Mucosa of descending colon (tissue), 3 donors: ENCODE measurements around the gene HCAR1. TPM values are rescaled to one million over a fixed set of nuclear protein-coding genes. Genes with fewer than 3 reads are reported as not detected.
"Not testable (repeated sequence)": the region's sequence is repeated elsewhere in the genome, so short reads cannot be mapped to it uniquely, and the experiment has no call there.

ENCODE experiments used
- ATAC-seq: fragments of 200-7000 bp; cut with Tn5 transposase; one replicate; pipeline ENCODE4 v1.9.1; 2020; ENCODE audit warnings: mild to moderate bottlenecking, moderate library complexity
- DNase-seq, 3 donors: peaks; one replicate each; pipeline ENCODE4 v3.0.0-alpha.2; 2020
- H3K36me3 ChIP-seq: fragments of 200-600 bp; one replicate; pipeline ENCODE4 v1.8.0; 2021; ENCODE audit warnings: low read depth, mild to moderate bottlenecking
- H3K4me1 ChIP-seq: fragments of 200-600 bp; one replicate; pipeline ENCODE4 v1.8.0; 2021; ENCODE audit warnings: low read depth, mild to moderate bottlenecking
- H3K4me3 ChIP-seq: fragments of 200-600 bp; one replicate; pipeline ENCODE4 v1.8.0; 2021; ENCODE audit warnings: mild to moderate bottlenecking
- H3K9me3 ChIP-seq: fragments of 200-600 bp; one replicate; pipeline ENCODE4 v1.8.0; 2021; ENCODE audit warnings: mild to moderate bottlenecking
- CTCF ChIP-seq: fragments of 200-600 bp; IDR thresholded peaks from one replicate; pipeline ENCODE4 v1.8.0; 2022; ENCODE audit warnings: antibody characterized with exemption, mild to moderate bottlenecking
- intact Hi-C, 2 donors: fragments of 100-400 bp; cut with DNase I in 1 of 2; cut with micrococcal nuclease in 1 of 2; formaldehyde crosslinking; loops; one replicate each; pipeline versions ENCODE4 v1.11.0 to v1.11.1; 2022; cut with DNase I, micrococcal nuclease
- long read RNA-seq, 2 donors: library from polyadenylated mRNA; unstranded; transcript quantifications; one replicate each; pipeline ENCODE4 v2.0.0, GENCODE V29; 2019 to 2021
- total RNA-seq, 3 donors: library from RNA; stranded (reverse); fragmentation: NEBNext Ultra II Directional in 2 of 3; extraction: Animal tissue kit (Norgen Biotek cat#: 25700) in 2 of 3; gene quantifications; one replicate each; pipeline versions ENCODE4 v1.2.1 to v1.2.4, GENCODE V29; 2021 to 2023
- donor health status: DM: no; HTN: no; CAD: no; lungs with moderate emphysema.
- donor health status: DM: no; HTN: no; CAD: no.
- donor health status: DM: no; HTN: yes; CAD: no.

The HCAR1 gene
- under 1 TPM; 0.06 to 0.09 (median 0.07) TPM for total RNA-seq
- long read RNA-seq, donor 1, full-length matches to known transcripts: 1 of 1 reads
- long read RNA-seq, donor 1, partial matches to known transcripts: 0 of 1 reads
- long read RNA-seq, donor 1, other reads (novel, unspliced or antisense): 0 of 1 reads
- long read RNA-seq, donor 2: 0 reads

GRCh38 chr12:122730215-122731014, at the start of gene HCAR1:
Gene HCAR1 (minus strand): TSS chr12:122730844. CDS start chr12:122730339, 505 bp downstream.
- DNase-seq: no peak

GRCh38 chr12:122757568-122757967, 26.9 kb upstream of the HCAR1 start:
- peaks cover 6% of the 10 kb centered on the region for H3K36me3 ChIP-seq
- ATAC-seq: no peak
- no peak for TF ChIP-seq CTCF
- no peak for DNase-seq
- no peaks in the 10 kb centered on the region for H3K9me3 ChIP-seq
- peaks cover 6% of the 10 kb centered on the region for H3K4me1 ChIP-seq
- intact Hi-C loops: no loop called here
- H3K4me3 ChIP-seq: no peak overlapping the region

More at GRCh38 chr12:122730215-122731014, at the start of gene HCAR1:
- intact Hi-C loops: no loop called here
- no peaks in the 10 kb centered on the region for H3K9me3 ChIP-seq
- peak; percentile 40 for ATAC-seq
- no peaks in the 10 kb centered on the region for H3K4me1 ChIP-seq
- no peak for TF ChIP-seq CTCF
- no peak within 1 kb of the TSS for H3K4me3 ChIP-seq
- H3K36me3 ChIP-seq: no peaks in the 10 kb centered on the region

GRCh38 chr12:122754790-122755189, 24.1 kb upstream of the HCAR1 start:
- no peaks in the 10 kb centered on the region for H3K9me3 ChIP-seq
- H3K36me3 ChIP-seq: peaks cover 6% of the 10 kb centered on the region
- no peak for TF ChIP-seq CTCF
- no peak overlapping the region for H3K4me3 ChIP-seq
- H3K4me1 ChIP-seq: peaks cover 8% of the 10 kb centered on the region
- no peak for ATAC-seq
- no peak for DNase-seq
- intact Hi-C loops: no loop called here

- Histone ChIP-seq H3K4me3 (peak overlapping the region; percentile 86), H3K4me1 (peaks cover 8% of the 10 kb centered on the region), H3K36me3 (peaks cover 6% of the 10 kb centered on the region), H3K9me3 (no peaks in the 10 kb centered on the region)
- DNase-seq (no peak), ATAC-seq (peak; percentile 1)
- TF ChIP-seq CTCF: no peak
- intact Hi-C loops: no loop called here
Observed at GRCh38 chr12:122753319-122753650, 22.6 kb upstream of the HCAR1 start.

- H3K36me3 ChIP-seq: peaks cover 6% of the 10 kb centered on the region
- peak; percentile 78 for TF ChIP-seq CTCF
- no peaks in the 10 kb centered on the region for H3K9me3 ChIP-seq
- ATAC-seq (peak; percentile 100), DNase-seq (peak; percentile 99 to 100 (median 99))
- H3K4me1 ChIP-seq: peaks cover 8% of the 10 kb centered on the region
- intact Hi-C loops: no loop called here
- peak within 1 kb of the TSS; percentile 86 for H3K4me3 ChIP-seq
Observed at GRCh38 chr12:122752464-122753318, 22.0 kb upstream of the HCAR1 start, which contains the start of gene DENR. Gene DENR (plus strand): TSS chr12:122752824. CDS start chr12:122753702, 878 bp downstream.

- H3K4me1 ChIP-seq, H3K36me3 ChIP-seq, ATAC-seq, intact Hi-C loops, DNase-seq, H3K4me3 ChIP-seq, H3K9me3 ChIP-seq: not testable (repeated sequence)
Observed at GRCh38 chr12:122750781-122751515, 20.3 kb upstream of the HCAR1 start.
